Retinal pigment epithelial cell (primary cell): ENCODE measurements around the gene RASAL2.
"Not testable (repeated sequence)": the region's sequence is repeated elsewhere in the genome, so short reads cannot be mapped to it uniquely, and the experiment has no call there.

Experiments
- DNase-seq: peaks from one replicate; pipeline ENCODE4 v3.0.0-alpha.2; 2010; ENCODE audit warnings: low read depth
- H3K4me3 ChIP-seq: 2 replicates; pipeline ENCODE4 v1.5.1; 2011; ENCODE audit warnings: mild to moderate bottlenecking, low read length, control low read depth, moderate library complexity
- TF ChIP-seq, protein P1 (sequence below): conservative IDR thresholded peaks from 2 replicates; pipeline ENCODE4 v1.5.1; 2011; ENCODE audit warnings: low read depth, low read length, control low read depth, inconsistent platforms

The RASAL2 gene

DNA sequence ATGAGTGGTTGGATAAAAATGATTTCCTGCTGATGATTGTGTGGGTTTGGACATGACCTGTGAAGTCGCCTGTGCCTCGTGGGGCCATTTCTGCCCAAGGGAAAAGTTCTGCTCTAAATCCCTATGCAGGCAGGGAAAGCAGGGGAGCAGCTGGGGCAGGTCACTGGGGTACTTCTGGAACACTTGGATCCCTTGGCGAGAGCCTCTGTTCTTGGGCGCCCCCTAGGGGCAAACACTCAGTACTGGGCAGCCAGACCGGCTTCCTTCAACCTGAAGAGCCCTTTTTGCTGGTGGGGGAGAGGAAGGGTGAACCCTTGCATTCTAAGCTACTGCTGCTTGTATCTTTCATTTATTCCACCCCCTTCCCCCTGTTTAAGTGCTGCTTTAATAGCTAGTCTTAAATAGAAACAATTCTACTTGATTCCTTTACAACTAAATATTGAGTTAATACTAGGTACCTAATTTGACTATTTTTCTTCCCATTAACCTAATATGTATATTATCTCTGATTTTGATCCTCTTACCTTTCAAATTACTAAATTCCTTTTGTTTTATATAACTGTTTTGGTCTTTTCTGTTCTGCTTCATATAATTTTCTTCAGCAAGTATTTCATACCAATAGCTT lies 407.9 kb downstream of the RASAL2 start:
- no peak for DNase-seq
- TF ChIP-seq, protein P1, sequence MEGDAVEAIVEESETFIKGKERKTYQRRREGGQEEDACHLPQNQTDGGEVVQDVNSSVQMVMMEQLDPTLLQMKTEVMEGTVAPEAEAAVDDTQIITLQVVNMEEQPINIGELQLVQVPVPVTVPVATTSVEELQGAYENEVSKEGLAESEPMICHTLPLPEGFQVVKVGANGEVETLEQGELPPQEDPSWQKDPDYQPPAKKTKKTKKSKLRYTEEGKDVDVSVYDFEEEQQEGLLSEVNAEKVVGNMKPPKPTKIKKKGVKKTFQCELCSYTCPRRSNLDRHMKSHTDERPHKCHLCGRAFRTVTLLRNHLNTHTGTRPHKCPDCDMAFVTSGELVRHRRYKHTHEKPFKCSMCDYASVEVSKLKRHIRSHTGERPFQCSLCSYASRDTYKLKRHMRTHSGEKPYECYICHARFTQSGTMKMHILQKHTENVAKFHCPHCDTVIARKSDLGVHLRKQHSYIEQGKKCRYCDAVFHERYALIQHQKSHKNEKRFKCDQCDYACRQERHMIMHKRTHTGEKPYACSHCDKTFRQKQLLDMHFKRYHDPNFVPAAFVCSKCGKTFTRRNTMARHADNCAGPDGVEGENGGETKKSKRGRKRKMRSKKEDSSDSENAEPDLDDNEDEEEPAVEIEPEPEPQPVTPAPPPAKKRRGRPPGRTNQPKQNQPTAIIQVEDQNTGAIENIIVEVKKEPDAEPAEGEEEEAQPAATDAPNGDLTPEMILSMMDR: peak; percentile 98
- no peak overlapping the region for H3K4me3 ChIP-seq

DNA sequence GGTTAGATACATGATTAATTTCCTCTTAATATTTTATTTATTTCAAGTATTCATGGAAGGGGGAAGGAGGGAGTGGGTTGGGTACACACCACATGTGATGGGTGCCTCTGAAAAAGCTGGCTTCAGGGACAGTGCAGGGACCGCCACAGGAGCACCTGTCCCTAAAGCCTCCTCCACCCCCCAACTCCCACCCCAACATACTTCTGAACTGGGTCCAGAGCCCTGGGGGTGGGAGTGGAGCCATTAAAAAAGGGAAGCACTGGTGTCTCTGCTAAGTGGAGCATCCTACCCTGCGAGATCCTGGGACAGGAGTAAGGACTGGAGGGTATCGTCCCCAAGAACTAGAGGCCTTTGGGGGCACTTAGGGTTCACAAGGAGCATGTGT lies 408.4 kb downstream of the RASAL2 start:
- TF ChIP-seq, protein P1: no peak
- H3K4me3 ChIP-seq: no peak overlapping the region
- DNase-seq: no peak

DNA sequence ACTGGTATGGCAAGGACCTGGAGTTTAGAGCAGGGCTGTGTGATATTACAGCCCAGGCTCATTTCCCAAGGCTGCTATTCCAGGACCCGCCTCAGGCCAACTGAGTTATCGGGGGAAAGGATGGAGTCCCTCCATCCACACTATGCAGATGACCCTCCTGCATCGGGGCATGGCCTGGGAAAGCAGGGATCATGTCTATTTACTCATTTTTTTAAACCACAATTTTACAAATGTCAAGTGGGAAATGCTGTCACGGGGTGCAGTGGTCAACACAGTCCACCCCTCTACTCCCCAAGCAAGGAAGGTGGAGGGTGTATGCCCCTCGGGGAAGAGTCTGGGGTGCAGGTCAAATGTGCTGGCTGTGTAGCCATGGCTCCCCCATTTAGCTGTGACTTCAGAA lies 409.0 kb downstream of the RASAL2 start:
- TF ChIP-seq, protein P1: no peak
- no peak overlapping the region for H3K4me3 ChIP-seq
- no peak for DNase-seq

DNA sequence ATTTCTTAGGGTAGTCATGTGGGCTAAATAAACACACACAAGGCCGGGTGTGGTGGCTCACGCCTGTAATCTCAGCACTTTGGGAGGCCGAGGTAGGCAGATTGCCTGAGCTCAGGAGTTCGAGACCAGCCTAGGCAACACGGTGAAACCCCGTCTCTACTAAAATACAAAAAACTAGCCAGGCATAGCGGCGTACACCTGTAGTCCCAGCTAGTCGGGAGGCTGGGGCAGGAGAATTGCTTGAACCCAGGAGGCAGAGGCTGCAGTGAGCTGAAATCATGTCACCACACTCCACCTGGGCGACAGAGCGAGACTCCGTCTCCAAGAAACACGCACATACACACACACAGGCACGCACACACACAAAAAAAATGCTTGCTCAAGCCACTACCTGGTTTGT lies 409.4 kb downstream of the RASAL2 start:
- DNase-seq: not testable (repeated sequence)

DNA sequence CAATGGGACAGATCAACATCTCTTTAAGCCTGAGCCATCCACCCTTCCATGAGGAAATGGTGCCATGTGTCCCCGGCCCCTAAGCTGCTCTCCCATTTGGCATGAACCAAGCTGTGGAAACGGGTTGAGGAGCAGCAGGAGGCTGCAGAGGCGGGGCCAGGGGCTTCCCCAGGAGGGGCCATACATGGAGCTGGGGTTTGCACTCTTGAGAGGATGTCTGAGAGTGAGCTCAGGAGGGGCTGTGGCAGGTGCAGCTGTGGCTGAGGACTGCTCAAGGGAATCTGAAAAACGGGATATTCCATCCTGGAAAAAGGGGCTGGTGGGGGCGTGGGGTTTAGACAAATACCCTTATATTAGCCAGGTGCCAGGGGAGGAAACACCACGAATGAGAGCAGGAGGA lies 409.9 kb downstream of the RASAL2 start:
- DNase-seq: no peak
- no peak overlapping the region for H3K4me3 ChIP-seq
- TF ChIP-seq, protein P1: no peak

More for the DNA sequence above, 409.4 kb downstream of the RASAL2 start:
- not testable (repeated sequence) for H3K4me3 ChIP-seq

DNA sequence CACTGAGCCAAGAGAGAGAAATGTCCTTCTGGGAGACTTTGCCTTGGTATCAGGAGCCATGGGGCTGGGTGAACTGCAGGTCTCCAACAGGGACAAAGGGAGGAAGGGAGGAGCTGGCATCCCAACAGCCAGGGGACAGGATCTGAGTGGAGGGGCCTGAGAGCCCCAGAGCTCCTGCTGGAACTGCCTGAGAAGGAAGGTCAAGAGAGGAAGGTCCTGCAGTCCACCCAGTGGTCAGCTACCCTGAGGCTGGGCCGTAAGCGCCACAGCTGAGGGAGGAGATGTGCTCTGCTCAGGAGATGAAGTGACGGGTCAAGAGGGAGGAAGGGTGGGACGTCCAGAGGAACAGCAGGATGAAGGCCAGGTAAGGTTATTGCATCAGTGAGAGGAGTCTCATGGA lies 410.4 kb downstream of the RASAL2 start:
- TF ChIP-seq, protein P1: no peak
- H3K4me3 ChIP-seq: no peak overlapping the region
- no peak for DNase-seq

DNA sequence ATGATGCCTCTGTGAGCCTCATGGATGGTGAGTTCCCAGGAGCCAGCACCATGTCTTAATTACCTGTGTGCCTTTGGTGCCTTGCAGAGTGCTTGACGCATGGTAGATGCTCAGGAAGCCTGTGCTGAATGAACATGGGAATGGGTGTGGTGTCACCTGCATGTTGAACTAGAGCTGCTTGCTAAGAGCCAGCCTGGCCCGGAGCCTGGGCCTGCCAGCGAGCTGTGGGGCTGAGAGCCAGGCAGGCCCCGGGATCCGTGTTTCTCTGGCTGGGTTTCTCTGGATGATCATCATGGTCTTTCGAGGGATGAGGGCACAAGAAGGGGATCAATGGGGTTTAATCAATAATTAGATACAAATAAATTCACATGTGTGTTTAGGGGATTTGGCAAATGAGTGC lies 412.3 kb downstream of the RASAL2 start:
- TF ChIP-seq, protein P1: no peak
- H3K4me3 ChIP-seq: no peak overlapping the region
- DNase-seq: no peak
